SH-SY5Y (cell line): Measurements from ENCODE around the gene SMLR1.

ENCODE experiments used
- GATA2 ChIP-seq: IDR thresholded peaks from 2 replicates; pipeline ENCODE4 v1.6.1; 2011; ENCODE audit warnings: mild to moderate bottlenecking, low read depth, low read length
- GATA3 ChIP-seq: IDR thresholded peaks from 2 replicates; pipeline ENCODE4 v1.6.1; 2011; ENCODE audit warnings: low read depth, mild to moderate bottlenecking, low read length, moderate library complexity

DNA sequence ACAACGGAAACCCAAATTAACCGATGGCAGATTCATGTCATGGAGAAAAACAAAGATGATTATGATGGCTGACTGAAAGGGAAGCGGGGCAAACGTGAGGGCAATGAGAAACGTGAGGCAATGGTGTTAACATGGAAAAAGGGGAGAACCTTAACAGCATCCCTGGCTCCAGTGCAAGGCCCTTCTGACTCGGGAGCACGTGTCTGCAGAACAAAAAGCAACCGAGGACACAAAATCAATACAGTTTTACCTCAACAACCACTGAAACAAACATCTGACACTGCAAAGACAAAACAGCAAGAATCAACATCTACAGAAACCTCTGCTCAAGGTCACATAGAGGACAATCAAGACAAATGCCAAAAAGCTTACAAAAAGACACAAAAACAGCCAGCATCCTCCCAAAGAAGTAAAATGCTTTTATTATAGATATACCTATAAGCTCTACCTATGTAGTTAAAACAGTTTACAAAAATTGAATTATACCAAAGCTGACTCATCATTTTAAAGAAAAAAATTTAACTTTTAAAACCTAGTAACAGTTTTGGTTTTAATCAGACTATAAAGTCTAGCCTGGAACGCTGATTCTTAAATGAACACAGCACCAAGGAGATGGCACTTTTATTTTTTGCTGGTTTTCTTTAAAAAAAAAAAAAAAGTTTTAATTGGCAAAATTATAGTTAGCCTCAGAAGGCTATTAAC, 43.1 kb downstream of the SMLR1 start:
- TF ChIP-seq GATA2 (no peak), GATA3 (no peak)
